ENCODE results near the gene GPHN. TPM values are rescaled to one million over a fixed set of nuclear protein-coding genes. Genes with fewer than 3 reads are reported as not detected.

GPHN gene
- total RNA-seq, 1 experiment from 2014 or later, result 11.3 TPM

DNA sequence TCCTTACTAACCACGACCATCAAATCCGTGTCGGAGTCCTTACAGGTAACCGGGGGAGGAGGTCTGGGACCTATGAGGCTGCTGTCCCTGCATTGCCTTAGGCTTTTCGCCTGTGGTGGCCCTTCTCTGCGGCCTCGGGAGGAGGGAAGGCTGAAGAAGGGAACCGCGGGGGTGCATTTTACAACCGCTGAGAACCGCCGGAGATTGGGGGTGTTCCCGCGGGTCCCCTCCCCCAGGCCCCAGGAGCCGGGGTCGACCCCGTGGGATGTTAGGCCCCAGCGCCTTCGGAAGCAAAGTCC is 549 bp downstream of the GPHN start:
- Histone ChIP-seq H3K4me3 (ENCODE audit: low read depth, low read length) (peak overlapping the region; percentile 64), H3K9me3 (no peaks in the 10 kb centered on the region), H3K4me1 (no peaks in the 10 kb centered on the region), H3K36me3 (ENCODE audit: control insufficient read depth, insufficient read depth, low read length) (no peaks in the 10 kb centered on the region), H3K27me3 (replicated peaks; ENCODE audit: control insufficient read depth, insufficient read depth, low read length) (no peaks in the 10 kb centered on the region)
- ChIA-PET CTCF (interaction anchor here (0.6 to 1.1 kb wide), 5 partner anchors 13 to 272 kb away, joined by 3 to 5 read pairs (median 3); no protein-coding TSS in a partner anchor), POLR2A (interaction anchor here (0.6 kb wide), 2 partner anchors 10 to 37 kb away, joined by 3 read pairs; no protein-coding TSS in a partner anchor)
- Mint-ChIP-seq H3K4me1 (ENCODE audit: low read depth, unreplicated experiment) (peaks cover 9% of the 10 kb centered on the region), H3K4me3 (ENCODE audit: unreplicated experiment) (peak overlapping the region; percentile 92), H3K36me3 (ENCODE audit: insufficient read depth, unreplicated experiment) (no peaks in the 10 kb centered on the region), H3K27me3 (ENCODE audit: insufficient read depth, unreplicated experiment) (peaks cover 14% of the 10 kb centered on the region), H3K27ac (ENCODE audit: unreplicated experiment) (peak overlapping the region; percentile 64), H3K9me3 (ENCODE audit: unreplicated experiment) (no peaks in the 10 kb centered on the region)
- BruUV-seq (replicated peaks), result no TSS peak
- intact Hi-C loops (cut with micrococcal nuclease; ENCODE audit: unreplicated experiment), result loop anchor here (5.0 kb wide), 1 partner anchor 151 kb away; no protein-coding TSS in a partner anchor
- DNase-seq, result no peak
- no peak for TF ChIP-seq CTCF (IDR thresholded peaks at IDR 0.05; ENCODE audit: insufficient read depth in 1 of 2, low read depth in 1 of 2, low read length in 1 of 2, severe bottlenecking in 1 of 2, unreplicated experiment in 1 of 2)

DNA sequence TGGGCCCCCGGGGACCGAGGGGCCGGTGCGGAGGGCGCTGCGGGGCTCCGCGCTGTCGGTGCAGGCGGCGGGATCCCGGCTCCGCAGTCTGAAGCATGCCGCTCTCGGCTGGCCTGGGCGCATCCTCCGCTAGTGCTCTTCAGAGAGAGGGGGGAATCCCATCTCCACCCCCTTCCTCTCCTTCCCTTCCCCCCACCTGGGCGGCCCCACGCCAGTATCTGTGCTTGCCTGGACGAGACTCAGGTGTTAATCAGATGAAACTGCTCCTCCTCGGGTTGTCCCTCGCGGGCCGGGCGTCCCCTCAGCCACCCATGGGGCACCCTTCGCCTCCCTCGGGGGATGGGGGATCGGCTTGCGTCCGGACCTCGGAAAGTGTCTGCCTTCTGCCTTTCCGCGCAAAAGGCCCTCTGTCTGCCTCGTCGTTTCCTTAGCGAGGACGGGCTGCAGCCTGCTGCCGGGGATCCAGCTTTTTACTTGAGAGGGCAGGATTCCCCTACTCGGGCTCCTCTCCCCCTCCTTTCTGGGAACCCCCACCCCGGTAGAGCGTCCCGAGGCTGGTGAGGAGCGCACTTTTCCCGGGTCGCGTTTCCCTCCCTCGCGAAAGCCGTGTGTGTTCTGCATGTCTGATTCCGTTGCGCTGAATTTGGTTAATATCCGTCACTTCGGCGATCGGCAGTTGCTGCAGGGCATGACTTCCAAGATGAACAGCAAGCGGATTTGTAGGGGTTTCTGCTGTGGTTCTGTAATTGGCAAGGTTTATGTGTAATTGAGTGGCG is 1.1 kb downstream of the GPHN start:
- Histone ChIP-seq H3K4me3 (ENCODE audit: low read depth, low read length) (peak overlapping the region; percentile 64), H3K36me3 (ENCODE audit: control insufficient read depth, insufficient read depth, low read length) (no peaks in the 10 kb centered on the region), H3K9me3 (no peaks in the 10 kb centered on the region), H3K27me3 (replicated peaks; ENCODE audit: control insufficient read depth, insufficient read depth, low read length) (no peaks in the 10 kb centered on the region), H3K4me1 (no peaks in the 10 kb centered on the region)
- Mint-ChIP-seq H3K9me3 (ENCODE audit: unreplicated experiment) (no peaks in the 10 kb centered on the region), H3K36me3 (ENCODE audit: insufficient read depth, unreplicated experiment) (no peaks in the 10 kb centered on the region), H3K27me3 (ENCODE audit: insufficient read depth, unreplicated experiment) (peaks cover 14% of the 10 kb centered on the region), H3K4me3 (ENCODE audit: unreplicated experiment) (peak overlapping the region; percentile 92), H3K27ac (ENCODE audit: unreplicated experiment) (peak overlapping the region; percentile 64), H3K4me1 (ENCODE audit: low read depth, unreplicated experiment) (peaks cover 9% of the 10 kb centered on the region)
- intact Hi-C loops (cut with micrococcal nuclease; ENCODE audit: unreplicated experiment), result loop anchor here (5.0 kb wide), 1 partner anchor 152 kb away; no protein-coding TSS in a partner anchor
- POLR2A ChIA-PET, result interaction anchor here (0.6 kb wide), 1 partner anchor 10 kb away, joined by 3 read pairs; no protein-coding TSS in a partner anchor
- TF ChIP-seq CTCF (IDR thresholded peaks at IDR 0.05; ENCODE audit: insufficient read depth in 1 of 2, low read depth in 1 of 2, low read length in 1 of 2, severe bottlenecking in 1 of 2, unreplicated experiment in 1 of 2), result no peak
- CTCF ChIA-PET, result interaction anchor here (0.6 kb wide), 2 partner anchors 19 to 273 kb away, joined by 3 to 4 read pairs; no protein-coding TSS in a partner anchor
- no TSS peak for BruUV-seq (replicated peaks)
- peak; percentile 25 to 41 for DNase-seq

GRCh38 chr14:66509874-66510273 is 1.9 kb downstream of the GPHN start:
- H3K27me3 ChIP-seq (replicated peaks; ENCODE audit: control insufficient read depth, insufficient read depth, low read length), result no peaks in the 10 kb centered on the region
- H3K27me3 Mint-ChIP-seq (ENCODE audit: insufficient read depth, unreplicated experiment), result peaks cover 14% of the 10 kb centered on the region
- H3K4me3 ChIP-seq (ENCODE audit: low read depth, low read length), result no peak overlapping the region; the same call in 1 of the 2 replicates
- no peaks in the 10 kb centered on the region for H3K36me3 ChIP-seq (ENCODE audit: control insufficient read depth, insufficient read depth, low read length)
- no peaks in the 10 kb centered on the region for H3K4me1 ChIP-seq
- H3K36me3 Mint-ChIP-seq (ENCODE audit: insufficient read depth, unreplicated experiment), result no peaks in the 10 kb centered on the region
- DNase-seq, result no peak
- H3K9me3 Mint-ChIP-seq (ENCODE audit: unreplicated experiment), result no peaks in the 10 kb centered on the region
- no peak for TF ChIP-seq CTCF (IDR thresholded peaks at IDR 0.05; ENCODE audit: insufficient read depth in 1 of 2, low read depth in 1 of 2, low read length in 1 of 2, severe bottlenecking in 1 of 2, unreplicated experiment in 1 of 2)
- intact Hi-C loops (cut with micrococcal nuclease; ENCODE audit: unreplicated experiment), result loop anchor here (5.0 kb wide), 1 partner anchor 153 kb away; no protein-coding TSS in a partner anchor
- ChIA-PET CTCF (no interaction called here), POLR2A (no interaction called here)
- H3K4me3 Mint-ChIP-seq (ENCODE audit: unreplicated experiment), result peak overlapping the region; percentile 92
- H3K9me3 ChIP-seq, result no peaks in the 10 kb centered on the region
- no peak overlapping the region for H3K27ac Mint-ChIP-seq (ENCODE audit: unreplicated experiment)
- H3K4me1 Mint-ChIP-seq (ENCODE audit: low read depth, unreplicated experiment), result peaks cover 9% of the 10 kb centered on the region
- TSS peak; percentile 28 for BruUV-seq (replicated peaks)
